Stimulated activated CD8-positive, alpha-beta memory T cell treated with anti-CD3 and anti-CD28 coated beads, Interleukin-7, amount 100 ng/mL, for 1 hour (primary cell): Measurements from ENCODE around the gene LIX1L.
"Not testable (repeated sequence)": the region's sequence is repeated elsewhere in the genome, so short reads cannot be mapped to it uniquely, and the experiment has no call there.

Source experiments
- DNase-seq, 2 donors: peaks; one replicate each; pipeline ENCODE4 v3.0.0-alpha.2; 2020; ENCODE audit warnings: low read depth in 2 of 2

LIX1L gene

DNA sequence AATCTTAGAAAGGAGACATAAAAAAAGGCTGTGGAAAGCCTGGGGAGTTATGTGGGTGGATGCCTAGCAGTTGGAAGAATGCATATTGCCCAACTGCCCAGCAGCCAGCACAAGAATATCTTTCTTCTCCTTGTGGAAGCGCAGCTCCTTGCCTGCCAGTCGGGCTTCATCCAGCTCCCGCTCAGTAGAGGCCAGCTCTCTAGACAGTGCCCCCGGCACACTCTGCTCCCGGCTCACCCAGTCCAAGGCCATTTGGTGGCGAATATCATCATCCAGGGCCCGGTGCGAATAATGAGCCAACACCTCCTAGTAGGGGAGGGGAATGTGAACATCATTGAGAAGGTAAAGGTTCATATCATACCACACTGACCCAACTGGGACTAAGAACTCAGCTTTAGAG is 21.6 kb downstream of the LIX1L start:
- no peak for DNase-seq

DNA sequence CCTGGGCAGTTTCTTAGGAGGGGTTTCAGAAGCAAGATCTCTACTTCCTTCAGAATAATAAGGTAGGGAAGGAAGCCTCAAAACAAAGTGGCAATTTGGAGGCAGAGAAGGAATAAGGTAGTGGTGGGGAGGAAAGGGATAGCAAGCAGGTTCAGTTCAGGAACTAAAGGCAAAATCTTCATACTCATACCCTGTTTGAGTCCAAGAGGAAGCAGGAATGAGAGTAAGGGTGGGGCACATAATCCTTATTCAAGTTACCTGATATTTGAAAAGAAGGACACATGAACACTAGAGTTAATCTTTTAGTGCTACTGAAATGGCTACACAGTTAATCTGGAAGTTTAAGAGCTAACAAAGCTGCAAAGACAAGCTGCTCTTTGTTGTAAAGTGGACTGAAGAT is 22.1 kb downstream of the LIX1L start:
- no peak for DNase-seq

DNA sequence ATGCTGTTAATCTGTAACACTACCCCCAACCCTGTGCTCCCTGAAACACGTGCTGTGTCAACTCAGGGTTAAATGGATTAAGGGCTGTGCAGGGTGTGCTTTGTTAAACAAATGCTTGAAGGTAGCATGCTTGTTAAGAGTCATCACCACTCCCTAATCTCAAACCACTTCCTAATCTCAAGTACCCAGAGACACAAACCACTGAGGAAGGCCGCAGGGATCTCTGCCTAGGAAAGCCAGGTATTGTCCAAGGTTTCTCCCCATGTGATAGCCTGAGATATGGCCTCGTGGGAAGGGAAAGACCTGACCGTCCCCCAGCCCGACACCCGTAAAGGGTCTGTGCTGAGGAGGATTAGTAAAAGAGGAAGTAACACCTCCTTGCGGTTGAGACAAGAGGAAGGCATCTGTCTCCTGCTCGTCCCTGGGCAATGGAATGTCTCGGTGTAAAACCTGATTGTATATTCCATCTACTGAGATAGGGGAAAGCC is 25.3 kb downstream of the LIX1L start:
- DNase-seq, result not testable (repeated sequence)

DNA sequence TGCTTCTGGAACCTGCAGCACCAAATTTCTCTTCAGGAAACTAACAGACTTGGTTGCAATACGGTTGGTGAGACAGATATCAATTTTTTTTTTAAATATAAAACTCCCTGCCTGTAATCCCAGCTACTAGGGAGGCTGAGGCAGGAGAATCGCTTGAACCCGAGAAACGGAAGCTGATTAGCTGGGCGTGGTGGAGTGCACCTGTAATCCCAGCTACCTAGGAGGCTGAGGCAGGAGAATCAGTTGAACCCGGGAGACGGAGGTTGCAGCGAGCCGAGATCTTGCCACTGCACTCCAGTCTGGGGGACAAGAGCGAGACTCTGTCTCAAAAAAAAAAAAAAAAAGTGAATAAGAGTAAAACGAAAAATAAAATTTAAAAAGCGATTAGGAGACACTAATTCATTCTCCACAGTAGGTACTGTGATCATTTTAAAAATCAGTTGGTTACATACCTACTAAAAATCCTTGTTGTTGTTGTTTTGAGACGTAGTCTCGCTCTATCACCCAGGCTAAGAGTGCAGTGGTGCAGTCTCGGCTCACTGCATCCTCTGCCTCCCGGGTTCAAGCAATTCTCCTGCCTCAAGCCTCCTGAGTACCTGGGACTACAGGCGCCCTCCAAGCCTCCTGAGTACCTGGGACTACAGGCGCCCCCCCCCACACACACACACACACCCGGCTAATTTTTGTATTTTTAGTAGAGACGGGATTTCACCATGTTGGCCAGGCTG is 29.7 kb downstream of the LIX1L start:
- no peak for DNase-seq

DNA sequence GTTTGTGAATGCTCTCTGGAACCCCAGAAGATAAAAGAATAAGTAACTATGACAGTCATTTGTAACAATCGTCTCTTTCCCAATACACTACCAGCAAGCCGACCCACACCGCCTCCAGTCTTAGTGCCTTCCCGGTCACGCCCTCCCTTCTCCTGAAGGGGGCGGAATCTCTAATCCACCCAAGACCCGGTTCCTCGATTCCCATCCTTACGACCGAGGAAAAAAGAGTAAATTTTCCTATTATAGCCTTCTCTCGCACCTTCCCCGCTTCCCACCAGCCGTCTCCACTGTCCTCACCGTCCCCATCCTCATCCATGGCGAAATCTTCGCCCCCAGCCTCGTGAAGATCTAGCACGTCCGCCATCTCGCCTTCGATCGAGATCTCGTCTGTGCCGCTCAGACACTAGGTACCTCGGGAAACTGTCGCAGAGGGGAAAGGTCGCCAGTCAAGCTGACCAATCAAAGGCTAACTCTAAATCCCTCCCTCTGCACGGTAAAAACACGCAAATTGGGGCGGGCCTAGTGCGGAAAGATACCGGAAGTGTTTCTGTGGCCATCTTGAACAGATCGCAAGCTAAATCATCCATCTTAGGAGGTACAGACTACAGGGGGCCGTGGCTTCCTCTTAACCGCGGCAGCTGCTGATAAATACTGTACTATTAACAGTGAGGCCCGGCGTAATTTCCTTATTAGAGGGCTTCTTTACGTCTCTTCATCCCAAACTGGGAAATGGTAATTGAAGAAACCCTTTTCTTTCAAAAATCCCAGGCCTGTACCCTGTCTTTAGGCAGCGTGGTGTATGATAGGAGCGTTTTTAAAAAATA is 30.5 kb downstream of the LIX1L start, which contains the start of gene RBM8A:
Gene RBM8A, minus strand, starts transcription at position 422 of the 824 bp plus-strand sequence. Its CDS starts 58 bp downstream, at position 364.
- DNase-seq, result peak; percentile 81 to 82

DNA sequence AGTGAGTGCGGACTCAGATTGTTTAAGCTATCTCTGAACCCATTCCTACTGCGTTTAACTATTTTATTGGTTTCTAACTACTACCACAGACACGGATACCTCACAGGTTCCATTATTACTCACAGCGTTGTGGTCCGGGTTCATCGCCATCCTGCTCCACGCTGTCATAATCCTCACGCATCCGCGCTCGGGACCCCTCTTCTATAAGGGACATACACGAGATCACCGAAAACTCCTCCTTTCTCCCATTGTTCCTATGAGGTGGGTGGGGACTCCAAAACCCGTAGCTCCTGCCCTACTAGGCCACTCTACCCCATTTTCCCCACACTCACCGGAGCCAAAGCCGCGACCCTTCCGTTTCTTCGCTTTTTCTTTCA is 31.1 kb downstream of the LIX1L start:
- no peak for DNase-seq

DNA sequence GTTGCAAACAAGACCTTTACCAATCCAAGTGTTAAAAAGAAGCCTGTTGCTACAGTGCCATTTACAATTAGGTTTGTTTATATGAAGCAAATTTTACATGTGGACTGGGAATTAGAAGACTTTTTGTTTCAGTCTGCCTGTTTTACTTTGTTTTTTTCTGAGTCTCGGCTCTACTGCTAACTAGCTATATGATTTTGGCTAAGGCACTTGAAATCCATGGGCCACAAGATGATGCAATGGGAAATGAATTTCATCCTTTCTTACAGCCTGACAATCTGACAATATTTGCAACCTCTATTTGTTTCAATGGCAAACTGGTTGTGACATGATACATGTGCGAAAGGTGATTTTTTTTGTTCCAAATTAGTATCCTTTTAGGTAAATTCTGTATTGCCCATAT is 35.6 kb downstream of the LIX1L start:
- DNase-seq, result no peak

DNA sequence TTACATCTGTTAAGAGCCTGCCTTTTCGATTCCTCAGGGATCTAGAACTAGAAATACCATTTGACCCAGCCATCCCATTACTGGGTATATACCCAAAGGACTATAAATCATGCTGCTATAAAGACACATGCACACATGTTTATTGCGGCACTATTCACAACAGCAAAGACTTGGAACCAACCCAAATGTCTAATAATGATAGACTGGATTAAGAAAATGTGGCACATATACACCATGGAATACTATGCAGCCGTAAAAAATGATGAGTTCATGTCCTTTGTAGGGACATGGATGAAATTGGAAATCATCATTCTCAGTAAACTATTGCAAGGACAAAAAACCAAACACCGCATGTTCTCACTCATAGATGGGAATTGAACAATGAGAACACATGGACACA is 37.5 kb downstream of the LIX1L start:
- DNase-seq, result not testable (repeated sequence)

DNA sequence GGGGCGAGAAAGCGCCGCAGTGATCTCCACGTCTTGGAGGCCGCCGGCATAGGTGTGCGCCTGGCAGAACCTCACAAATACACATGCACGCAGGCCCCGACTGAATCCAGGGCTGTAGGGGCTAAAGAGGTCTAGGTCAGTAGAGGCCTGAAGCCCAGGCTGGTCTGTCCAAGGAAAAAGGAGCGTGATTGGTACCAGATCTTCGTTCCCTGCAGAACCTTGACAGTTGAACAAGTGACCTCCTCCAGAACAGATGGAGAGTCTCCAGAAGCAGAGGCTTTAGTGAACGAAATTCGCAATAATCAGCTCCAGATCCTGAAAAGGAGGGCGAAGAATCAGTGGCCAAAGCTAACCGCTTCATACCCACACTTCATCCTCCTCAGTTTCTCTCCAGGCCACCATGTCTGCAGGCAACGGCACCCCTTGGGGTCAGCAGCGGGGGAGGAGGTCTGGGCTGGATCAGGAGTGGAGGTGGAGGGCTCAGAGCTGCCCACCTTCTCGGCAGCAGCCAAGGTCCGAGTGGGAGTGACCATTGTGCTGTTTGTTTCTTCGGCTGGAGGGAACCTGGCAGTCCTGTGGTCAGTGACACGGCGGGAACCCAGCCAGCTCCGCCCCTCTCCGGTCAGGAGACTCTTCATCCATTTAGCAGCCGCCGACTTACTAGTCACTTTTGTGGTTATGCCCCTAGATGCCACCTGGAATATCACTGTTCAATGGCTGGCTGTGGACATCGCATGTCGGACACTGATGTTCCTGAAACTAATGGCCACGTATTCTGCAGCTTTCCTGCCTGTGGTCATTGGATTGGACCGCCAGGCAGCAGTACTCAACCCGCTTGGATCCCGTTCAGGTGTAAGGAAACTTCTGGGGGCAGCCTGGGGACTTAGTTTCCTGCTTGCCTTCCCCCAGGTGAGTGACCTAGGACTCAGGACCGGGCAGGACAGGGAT is 38.6 kb downstream of the LIX1L start:
- DNase-seq, result no peak

DNA sequence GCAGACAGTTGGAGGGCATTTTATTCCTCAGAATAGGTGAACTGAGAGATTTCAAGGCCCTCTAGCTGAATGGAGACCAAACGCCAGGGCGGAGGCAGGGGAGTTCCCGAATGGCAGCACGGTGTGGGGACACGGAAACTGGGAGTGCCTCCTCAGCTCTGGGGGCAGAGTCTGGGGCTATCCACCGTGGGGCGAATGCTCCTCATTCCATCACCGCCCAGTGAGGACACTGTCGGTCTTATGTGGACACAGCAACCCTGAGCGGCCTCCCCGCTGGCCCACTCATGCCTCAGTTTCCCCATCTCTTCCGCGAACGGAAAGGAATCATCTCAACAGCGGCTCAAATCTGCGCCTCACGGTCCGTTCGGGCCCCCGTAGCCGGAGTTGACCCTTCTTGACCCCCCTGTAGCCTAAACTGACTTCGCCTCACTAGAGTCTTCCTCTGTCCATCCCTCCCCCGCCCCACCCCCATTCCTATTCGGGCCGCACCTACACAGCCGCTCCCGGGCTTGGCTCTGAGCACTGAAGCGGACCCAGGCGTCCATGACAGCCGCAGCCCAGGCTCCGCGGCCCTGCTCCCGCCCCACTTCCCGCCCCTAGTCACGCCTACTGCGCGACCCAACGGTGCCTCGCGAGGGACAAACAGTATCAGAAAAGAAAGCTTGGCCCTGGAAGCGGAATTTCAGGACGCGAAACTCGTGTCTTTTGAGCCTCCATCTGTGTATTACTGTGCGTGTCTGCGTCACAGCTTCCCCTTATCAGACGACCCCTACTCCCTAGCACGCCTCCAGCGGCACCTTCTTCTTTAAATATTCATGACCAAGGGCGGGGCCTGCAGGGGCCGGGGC is 39.4 kb downstream of the LIX1L start, which contains the start of gene PEX11B:
Gene PEX11B, minus strand, starts transcription at position 574 of the 848 bp plus-strand sequence. Its CDS starts 29 bp downstream, at position 545.
- peak; percentile 83 to 84 for DNase-seq

DNA sequence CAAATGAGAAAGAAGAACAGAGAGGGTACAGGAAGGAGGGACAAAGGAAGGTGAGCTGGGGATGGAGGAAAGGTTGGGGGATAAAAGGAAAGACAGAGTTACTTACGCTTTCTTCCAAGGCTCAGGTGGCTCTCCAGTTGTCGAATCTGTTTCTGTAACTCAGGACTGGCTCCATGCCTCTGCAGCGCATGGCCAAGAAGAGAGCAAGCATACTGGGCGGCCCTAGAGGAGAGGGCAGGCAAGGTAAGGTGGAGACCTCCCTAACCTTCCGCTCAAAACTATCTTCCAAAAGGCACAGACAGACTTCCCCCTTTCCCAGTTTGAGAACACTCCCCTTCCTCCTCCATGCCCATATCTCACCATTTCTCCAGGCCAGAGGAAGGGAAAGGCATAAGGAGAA is 40.2 kb downstream of the LIX1L start:
- DNase-seq, result no peak

DNA sequence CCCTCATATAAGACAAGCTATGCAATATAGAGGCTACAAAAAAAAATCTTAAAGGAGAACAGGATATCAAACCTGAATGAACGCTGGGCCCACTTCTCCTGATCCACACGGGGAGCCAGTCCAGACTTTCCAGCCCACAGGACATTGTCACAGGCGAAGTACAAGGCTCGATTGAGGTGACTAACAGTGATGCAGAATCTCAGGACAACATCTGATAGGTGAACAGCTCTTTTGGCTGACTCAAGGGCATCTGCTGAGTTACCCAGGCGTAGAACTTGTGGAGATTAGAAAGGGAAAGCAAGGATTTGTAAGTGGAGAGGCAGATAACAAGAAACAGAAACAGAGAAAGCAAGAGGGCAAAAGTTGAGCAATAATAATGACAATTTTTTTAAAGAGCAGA is 41.1 kb downstream of the LIX1L start:
- DNase-seq, result no peak

DNA sequence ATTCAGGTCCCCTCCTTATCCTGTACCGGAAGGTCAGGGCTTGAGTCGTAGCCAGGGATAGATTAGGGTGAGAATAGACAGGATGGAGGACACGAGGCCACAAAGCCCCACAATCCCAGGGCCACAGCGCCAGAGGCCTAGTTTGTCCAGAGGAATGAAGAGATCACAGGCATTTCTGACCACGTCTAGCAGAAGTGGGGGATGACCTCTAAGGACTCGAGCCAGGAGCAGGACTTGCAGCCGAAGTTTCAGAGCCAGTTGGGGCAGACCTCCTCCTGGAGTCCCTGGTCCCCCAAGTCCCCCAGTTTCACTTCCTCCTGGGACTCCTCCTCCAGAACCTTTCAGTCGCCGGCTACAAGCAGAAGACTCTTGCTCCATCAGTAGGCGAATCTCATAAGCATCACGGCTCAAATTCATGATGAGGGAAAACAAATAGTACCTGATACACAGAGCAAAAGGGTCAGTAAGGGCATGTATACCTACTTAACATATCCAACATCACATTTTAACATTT is 45.6 kb downstream of the LIX1L start:
- DNase-seq, result no peak

DNA sequence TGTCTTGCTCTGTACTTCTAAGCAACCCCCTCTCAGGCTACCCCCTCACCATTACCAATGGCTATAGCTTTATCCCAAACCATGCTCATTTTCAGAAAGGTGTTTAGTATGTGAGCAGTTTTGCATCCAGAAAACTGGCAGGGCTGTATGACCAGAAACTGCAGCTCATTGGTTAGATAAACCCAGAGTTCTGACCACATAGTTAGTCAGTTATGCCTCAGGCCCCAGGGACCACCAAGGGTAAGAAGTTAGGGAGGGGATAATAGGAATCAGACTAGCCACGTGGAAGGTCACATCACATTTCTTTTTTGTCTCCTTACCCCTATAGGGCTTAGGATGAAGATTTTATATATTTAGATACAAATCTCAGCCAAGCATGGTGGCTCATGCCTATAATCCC is 49.2 kb downstream of the LIX1L start:
- no peak for DNase-seq

DNA sequence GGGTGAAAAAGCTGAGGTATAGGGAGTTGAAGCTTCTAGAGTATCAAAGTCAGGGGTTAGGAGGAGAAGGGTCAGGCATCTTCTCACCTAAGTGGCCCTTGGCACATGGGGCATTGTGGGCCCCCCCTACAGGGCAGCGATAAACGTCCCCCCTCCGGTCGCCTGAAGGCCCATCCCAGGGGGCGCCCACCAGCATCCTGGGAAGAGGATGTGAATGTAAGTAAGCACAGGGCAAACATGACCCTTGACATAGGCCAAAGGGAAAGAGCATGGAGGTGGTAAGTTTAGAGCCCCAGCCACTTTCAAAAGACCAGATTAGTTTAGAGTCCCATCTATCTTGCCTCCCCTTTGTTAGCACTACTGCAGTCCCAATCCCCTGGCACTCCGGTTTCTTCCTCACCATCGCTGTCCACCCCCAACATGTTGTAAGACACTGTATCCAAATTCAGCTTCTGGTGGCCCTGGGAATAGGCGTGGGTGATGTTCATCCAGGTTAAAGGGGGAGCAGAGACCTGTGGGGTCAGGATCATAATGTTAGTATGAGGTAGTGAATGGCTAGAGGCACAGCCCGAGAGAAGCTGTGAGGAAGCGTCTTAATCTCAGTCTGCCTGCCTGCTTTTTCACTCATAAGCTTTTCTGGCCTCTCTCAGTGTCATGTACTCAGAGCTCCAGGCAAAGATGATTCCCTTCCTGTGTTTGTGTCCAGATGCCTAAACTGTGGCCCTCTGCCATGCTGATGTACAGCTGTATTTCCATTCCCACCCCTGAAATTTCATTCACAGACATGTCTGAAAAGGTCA is 50.7 kb downstream of the LIX1L start:
- DNase-seq, result no peak

DNA sequence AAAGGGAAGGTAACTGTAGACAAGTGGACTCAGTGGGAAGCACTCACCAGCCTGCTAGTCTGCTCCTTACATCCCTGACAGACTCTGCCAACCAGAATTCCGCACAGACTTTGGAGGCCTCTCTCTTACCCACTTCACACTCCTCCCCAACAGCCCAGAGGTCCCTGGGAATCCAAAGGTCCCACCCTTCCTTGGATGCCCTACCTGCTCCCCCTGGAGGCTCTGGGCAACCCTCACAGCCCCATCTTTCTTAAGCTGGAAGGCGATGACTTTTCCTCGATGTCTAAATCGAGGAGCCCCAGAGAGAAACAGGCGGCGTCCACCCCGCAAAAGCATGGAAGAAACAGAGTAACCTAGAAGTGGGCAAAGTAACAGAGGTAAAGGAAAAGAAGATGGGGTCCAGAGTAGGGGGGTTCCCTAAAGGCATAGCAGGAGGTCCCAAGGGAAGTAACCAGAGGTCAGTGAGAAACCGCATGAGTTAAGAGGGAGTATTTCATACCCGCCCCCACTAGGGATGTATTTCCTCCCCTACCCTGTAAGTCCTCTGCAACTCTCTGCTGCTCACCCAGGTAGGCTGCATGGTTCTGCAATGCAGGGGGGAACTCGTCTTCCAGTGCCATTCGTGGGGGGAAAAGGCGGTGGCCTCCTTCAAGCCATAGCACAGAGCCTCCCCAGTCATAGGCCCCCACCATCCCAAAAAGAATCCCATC is 56.4 kb downstream of the LIX1L start:
- DNase-seq, result no peak

DNA sequence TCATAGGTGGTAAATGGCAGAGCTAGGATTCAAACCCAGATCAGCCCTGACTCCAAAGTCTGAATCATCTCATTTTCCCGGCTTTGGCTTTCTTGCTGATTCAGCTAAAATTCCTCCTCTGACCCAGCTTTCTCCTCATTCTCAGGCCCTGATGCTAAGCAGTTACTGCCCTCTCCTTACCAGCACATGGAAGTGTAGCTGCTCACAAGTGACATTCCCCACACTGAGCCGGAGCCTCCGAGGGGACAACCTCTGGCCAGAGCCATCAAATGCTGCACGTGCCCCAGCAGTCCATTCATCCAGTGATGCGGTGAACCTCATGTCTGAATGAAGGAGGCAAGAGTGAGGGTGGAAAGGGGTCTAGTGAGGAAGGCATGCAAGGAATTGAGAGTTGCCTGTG is 59.1 kb downstream of the LIX1L start:
- DNase-seq, result no peak

DNA sequence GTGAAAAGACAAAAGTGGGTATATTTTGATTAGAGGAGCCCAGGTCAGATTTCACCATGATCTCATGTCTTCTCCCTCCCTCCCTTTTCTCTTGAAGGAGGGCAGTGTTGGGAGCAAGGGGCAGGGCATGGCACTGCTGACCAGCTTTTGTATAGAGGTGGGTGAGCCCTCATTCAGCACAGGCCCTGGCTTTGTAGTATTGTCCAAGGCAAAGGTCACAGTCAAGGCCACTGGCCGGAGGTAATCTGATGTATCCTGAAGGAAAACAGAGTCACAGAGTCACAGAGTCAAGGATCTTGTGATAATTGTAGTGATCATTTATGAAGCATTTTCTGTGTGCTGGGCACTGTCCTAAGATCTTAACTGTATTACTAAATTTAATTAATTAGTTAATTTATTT is 59.8 kb downstream of the LIX1L start:
- no peak for DNase-seq

DNA sequence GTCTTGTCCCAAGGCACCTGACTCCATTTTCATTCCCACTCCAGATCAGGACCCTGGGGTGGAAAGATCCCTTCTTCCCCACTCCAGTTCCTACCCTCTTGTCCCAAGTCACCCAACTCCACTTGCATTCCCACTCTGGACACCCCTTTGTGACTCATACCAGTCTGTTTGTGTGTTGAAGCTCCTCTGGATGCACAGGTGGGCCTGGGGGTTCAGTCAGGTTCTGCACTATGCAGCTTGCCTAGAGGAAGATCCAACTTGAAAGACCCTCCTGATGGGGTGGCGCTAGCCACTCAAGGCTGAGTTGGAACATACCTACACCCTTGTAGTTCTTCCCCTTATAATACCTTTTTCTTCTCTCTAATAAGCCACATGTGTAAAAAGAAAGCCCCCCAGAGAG is 62.3 kb downstream of the LIX1L start:
- no peak for DNase-seq
